Smooth muscle cell (in vitro differentiated cells): ENCODE data around the gene ANKRD52. TPM values are rescaled to one million over a fixed set of nuclear protein-coding genes. Genes with fewer than 3 reads are reported as not detected.

Experiments
- DNase-seq: peaks from one replicate; lab custom pipeline; 2025; ENCODE audit not compliant: unreplicated experiment; lab: John Stamatoyannopoulos, UW
- H2AFZ ChIP-seq: fragments of 200-600 bp; sonication (generic); 2 replicates; pipeline ENCODE4 v1.6.0; 2016; ENCODE audit warnings: antibody characterized with exemption, low read depth, mild to moderate bottlenecking
- H3F3A ChIP-seq: fragments of 200-600 bp; sonication (generic); 2 replicates; pipeline ENCODE4 v1.6.0; 2017; ENCODE audit warnings: antibody characterized with exemption, low read depth
- H3K27ac ChIP-seq: fragments of 200-600 bp; sonication (generic); 2 replicates; pipeline ENCODE4 v1.5.1; 2016; ENCODE audit warnings: low read depth, mild to moderate bottlenecking
- H3K27me3 ChIP-seq: fragments of 200-600 bp; sonication (generic); 2 replicates; pipeline ENCODE4 v1.6.1; 2016; ENCODE audit warnings: low read depth, mild to moderate bottlenecking
- H3K36me3 ChIP-seq: fragments of 200-600 bp; sonication (generic); 2 replicates; pipeline ENCODE4 v1.5.1; 2016; ENCODE audit warnings: low read depth
- H3K4me1 ChIP-seq: fragments of 200-600 bp; sonication (generic); 2 replicates; pipeline ENCODE4 v1.5.1; 2016; ENCODE audit warnings: low read depth
- H3K4me2 ChIP-seq: fragments of 200-600 bp; sonication (generic); 2 replicates; pipeline ENCODE4 v1.6.0; 2016; ENCODE audit warnings: mild to moderate bottlenecking
- H3K4me3 ChIP-seq: fragments of 200-600 bp; sonication (generic); 2 replicates; pipeline ENCODE4 v1.5.1; 2016; ENCODE audit warnings: mild to moderate bottlenecking
- H3K79me2 ChIP-seq: fragments of 200-600 bp; sonication (generic); 2 replicates; pipeline ENCODE4 v1.6.0; 2016; ENCODE audit warnings: low read depth, mild to moderate bottlenecking
- H3K9ac ChIP-seq: fragments of 200-600 bp; sonication (generic); 2 replicates; pipeline ENCODE4 v1.6.0; 2016; ENCODE audit warnings: low read depth
- H3K9me3 ChIP-seq: fragments of 200-600 bp; sonication (generic); replicated peaks from 2 replicates; pipeline ENCODE4 v1.5.1; 2016; ENCODE audit warnings: low read depth
- H4K20me1 ChIP-seq: fragments of 200-600 bp; sonication (generic); 2 replicates; pipeline ENCODE4 v1.6.0; 2016; ENCODE audit warnings: low read depth
- WGBS: methylation state at CpG from one replicate; pipeline ENCODE4 v1.1.7; 2016; ENCODE audit warnings: low lambda C conversion rate; 5-methylcytosine and 5-hydroxymethylcytosine counted together
- polyA plus RNA-seq: library from polyadenylated mRNA; unstranded; fragments of >200 nt; fragmentation: Nextera tagmentation; extraction: Ambion mirVana; gene quantifications from 2 replicates; pipeline ENCODE4 v1.2.1, GENCODE V29; 2016
- total RNA-seq: library from RNA; depleted of rRNA; stranded (reverse); fragments of >200 nt; gene quantifications from 2 replicates; pipeline ENCODE4 v1.2.3, GENCODE V29; 2014
- TF ChIP-seq, protein P1 (sequence below): fragments of 200-600 bp; sonication (generic); IDR thresholded peaks from 2 replicates; pipeline ENCODE4 v1.5.1; 2017; ENCODE audit warnings: borderline replicate concordance, mild to moderate bottlenecking, antibody characterized with exemption; ENCODE audit not compliant: insufficient read depth, poor library complexity, severe bottlenecking

ANKRD52 gene
- total and polyA plus RNA-seq, 2 experiments from 2014 or later: 32.5 to 49.9 TPM

DNA sequence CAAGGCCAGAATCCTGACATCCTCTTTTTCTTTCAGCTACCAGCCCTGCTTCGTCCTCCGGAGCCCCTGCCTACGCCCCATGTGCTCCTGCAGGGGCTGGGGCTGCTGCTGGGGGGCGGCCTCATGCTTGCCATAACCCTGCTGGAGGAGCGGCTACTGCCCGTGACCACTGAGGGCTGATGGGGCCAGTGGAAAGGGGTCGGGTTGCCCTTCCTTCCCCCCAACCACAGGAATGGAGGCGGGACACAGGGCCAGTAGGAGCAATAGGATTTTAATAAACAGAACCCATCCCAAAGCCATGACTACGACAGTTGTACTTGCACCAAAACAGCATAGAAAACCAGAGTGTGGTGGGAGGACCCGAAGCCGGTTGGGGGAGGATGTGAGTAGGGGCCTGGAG lies 20.6 kb downstream of the ANKRD52 start:
- Histone ChIP-seq H3K9me3 (no peaks in the 10 kb centered on the region), H3K79me2 (no peaks in the 10 kb centered on the region), H3K27me3 (no peaks in the 10 kb centered on the region), H3K4me3 (no peak overlapping the region), H3K4me2 (no peak overlapping the region), H3K27ac (no peak overlapping the region), H4K20me1 (peaks cover 48% of the 10 kb centered on the region), H2AFZ (no peak overlapping the region), H3K36me3 (no peaks in the 10 kb centered on the region), H3K9ac (no peak overlapping the region), H3F3A (peaks cover 4% of the 10 kb centered on the region), H3K4me1 (no peaks in the 10 kb centered on the region)
- TF ChIP-seq, protein P1, sequence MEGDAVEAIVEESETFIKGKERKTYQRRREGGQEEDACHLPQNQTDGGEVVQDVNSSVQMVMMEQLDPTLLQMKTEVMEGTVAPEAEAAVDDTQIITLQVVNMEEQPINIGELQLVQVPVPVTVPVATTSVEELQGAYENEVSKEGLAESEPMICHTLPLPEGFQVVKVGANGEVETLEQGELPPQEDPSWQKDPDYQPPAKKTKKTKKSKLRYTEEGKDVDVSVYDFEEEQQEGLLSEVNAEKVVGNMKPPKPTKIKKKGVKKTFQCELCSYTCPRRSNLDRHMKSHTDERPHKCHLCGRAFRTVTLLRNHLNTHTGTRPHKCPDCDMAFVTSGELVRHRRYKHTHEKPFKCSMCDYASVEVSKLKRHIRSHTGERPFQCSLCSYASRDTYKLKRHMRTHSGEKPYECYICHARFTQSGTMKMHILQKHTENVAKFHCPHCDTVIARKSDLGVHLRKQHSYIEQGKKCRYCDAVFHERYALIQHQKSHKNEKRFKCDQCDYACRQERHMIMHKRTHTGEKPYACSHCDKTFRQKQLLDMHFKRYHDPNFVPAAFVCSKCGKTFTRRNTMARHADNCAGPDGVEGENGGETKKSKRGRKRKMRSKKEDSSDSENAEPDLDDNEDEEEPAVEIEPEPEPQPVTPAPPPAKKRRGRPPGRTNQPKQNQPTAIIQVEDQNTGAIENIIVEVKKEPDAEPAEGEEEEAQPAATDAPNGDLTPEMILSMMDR: no peak
- no peak for DNase-seq
- WGBS: 82% methylated on average over 11 of the region's 11 CpGs

DNA sequence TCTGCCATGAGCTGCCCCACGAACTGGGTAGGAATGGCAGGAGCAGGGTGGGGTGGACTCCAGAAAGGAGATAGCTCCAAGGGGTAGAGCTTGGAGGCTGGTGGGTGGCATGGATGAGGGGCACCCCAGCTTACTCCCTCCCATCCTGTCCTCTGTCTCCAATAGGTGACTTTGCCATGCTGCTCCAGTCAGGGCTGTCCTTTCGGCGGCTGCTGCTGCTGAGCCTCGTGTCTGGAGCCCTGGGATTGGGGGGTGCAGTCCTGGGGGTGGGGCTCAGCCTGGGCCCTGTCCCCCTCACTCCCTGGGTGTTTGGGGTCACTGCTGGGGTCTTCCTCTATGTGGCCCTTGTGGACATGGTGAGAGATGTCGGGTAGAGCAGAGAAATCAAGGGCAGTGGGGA lies 21.2 kb downstream of the ANKRD52 start:
- Histone ChIP-seq H3K4me1 (no peaks in the 10 kb centered on the region), H3K9ac (no peak overlapping the region), H3F3A (peaks cover 4% of the 10 kb centered on the region), H3K4me2 (no peak overlapping the region), H2AFZ (no peak overlapping the region), H3K9me3 (no peaks in the 10 kb centered on the region), H3K79me2 (no peaks in the 10 kb centered on the region), H4K20me1 (peaks cover 43% of the 10 kb centered on the region), H3K4me3 (no peak overlapping the region), H3K36me3 (no peaks in the 10 kb centered on the region), H3K27me3 (no peaks in the 10 kb centered on the region), H3K27ac (no peak overlapping the region)
- TF ChIP-seq, protein P1: no peak
- DNase-seq: no peak
- 94% methylated on average over 5 of the region's 5 CpGs for WGBS

DNA sequence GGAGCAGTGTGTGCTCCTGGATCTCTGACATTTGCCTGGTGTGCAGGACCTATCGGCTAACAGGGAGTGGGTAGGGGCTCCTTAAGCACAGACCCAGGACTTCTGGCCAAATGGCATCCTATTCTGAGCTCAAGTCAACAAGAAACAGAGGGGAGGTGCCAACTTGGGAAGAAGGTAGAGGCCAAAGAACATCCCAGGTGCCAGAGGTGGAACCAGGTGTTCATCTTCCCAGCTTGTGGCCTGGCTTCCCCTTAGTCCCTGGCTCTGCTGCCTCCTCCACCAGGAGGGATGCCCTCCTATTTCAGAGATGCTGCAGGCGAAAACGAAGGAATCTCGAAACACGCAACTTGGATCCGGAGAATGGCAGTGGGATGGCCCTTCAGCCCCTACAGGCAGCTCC lies 22.1 kb downstream of the ANKRD52 start:
- H4K20me1 ChIP-seq: peaks cover 36% of the 10 kb centered on the region
- WGBS: 96% methylated on average over 6 of the region's 6 CpGs

More for the DNA sequence above, 22.1 kb downstream of the ANKRD52 start:
- Histone ChIP-seq H3K79me2 (no peaks in the 10 kb centered on the region), H3K27me3 (no peaks in the 10 kb centered on the region), H3K9me3 (no peaks in the 10 kb centered on the region), H3K4me1 (no peaks in the 10 kb centered on the region), H2AFZ (no peak overlapping the region), H3F3A (peaks cover 4% of the 10 kb centered on the region), H3K4me3 (no peak overlapping the region), H3K27ac (no peak overlapping the region), H3K36me3 (no peaks in the 10 kb centered on the region), H3K4me2 (no peak overlapping the region), H3K9ac (no peak overlapping the region)
- TF ChIP-seq, protein P1: no peak
- no peak for DNase-seq
